A549 (cell line): Measurements from ENCODE around the gene SLC37A1.

Experiments used
- GATA3 ChIP-seq: IDR thresholded peaks from 2 replicates; pipeline ENCODE4 v1.6.1; 2012; ENCODE audit warnings: borderline replicate concordance
- PHF8 ChIP-seq: fragments of 200-600 bp; sonication (generic); IDR thresholded peaks from 2 replicates; pipeline ENCODE4 v1.6.1; 2016; ENCODE audit warnings: low read depth, mild to moderate bottlenecking, antibody characterized with exemption, moderate library complexity, borderline replicate concordance

GRCh38 chr21:42593007-42593814 is 79.6 kb downstream of the SLC37A1 start:
- TF ChIP-seq PHF8 (no peak), GATA3 (no peak)
